Caco-2 (cell line): ENCODE results near the gene CRTC1. TPM values are rescaled to one million over a fixed set of nuclear protein-coding genes. Genes with fewer than 3 reads are reported as not detected.

Source experiments
- BruUV-seq: library from RNA; stranded (reverse); fragments of 400-500 nt; replicated peaks from 2 replicates; lab custom pipeline; 2021; lab: Mats Ljungman, UMichigan
- CTCF ChIA-PET: fragments of 300-600 bp; sonication (Branson Sonifier 250); formaldehyde crosslinking; loops from one replicate; lab custom pipeline; 2022; ENCODE audit warnings: antibody characterized with exemption; lab: Charles Lee
- POLR2A ChIA-PET: fragments of 300-600 bp; sonication (Branson Sonifier 250); formaldehyde crosslinking; loops from one replicate; lab custom pipeline; 2022; ENCODE audit warnings: antibody characterized with exemption; lab: Charles Lee
- DNase-seq, 2 experiments: peaks; one replicate each; pipeline versions ENCODE4 v3.0.0 to v3.0.0-alpha.2; 2020 to 2022
- H3K27me3 ChIP-seq: replicated peaks from 2 replicates; pipeline ENCODE4 v1.6.0; 2011; ENCODE audit warnings: low read length; ENCODE audit not compliant: control insufficient read depth, insufficient read depth
- H3K36me3 ChIP-seq: 2 replicates; pipeline ENCODE4 v1.5.1; 2011; ENCODE audit warnings: low read length; ENCODE audit not compliant: control insufficient read depth, insufficient read depth
- H3K4me1 ChIP-seq: fragments of 250-450 bp; sonication (Bioruptor Pico); 2 replicates; pipeline ENCODE4 v1.5.1; 2020; ENCODE audit warnings: mild to moderate bottlenecking
- H3K4me3 ChIP-seq: 2 replicates; pipeline ENCODE4 v1.5.1; 2011; ENCODE audit warnings: low read depth, mild to moderate bottlenecking, control low read depth, low read length
- H3K9me3 ChIP-seq: fragments of 250-450 bp; sonication (Bioruptor Pico); 2 replicates; pipeline ENCODE4 v1.5.1; 2020; ENCODE audit warnings: mild to moderate bottlenecking, moderate library complexity
- H3K27ac Mint-ChIP-seq: one replicate; pipeline ENCODE4 v1.8.0; 2022; ENCODE audit warnings: mixed read lengths; ENCODE audit not compliant: unreplicated experiment
- H3K27me3 Mint-ChIP-seq: one replicate; pipeline ENCODE4 v1.8.0; 2022; ENCODE audit warnings: mixed read lengths; ENCODE audit not compliant: insufficient read depth, unreplicated experiment
- H3K36me3 Mint-ChIP-seq: one replicate; pipeline ENCODE4 v1.8.0; 2022; ENCODE audit warnings: mild to moderate bottlenecking, mixed read lengths; ENCODE audit not compliant: insufficient read depth, unreplicated experiment
- H3K4me1 Mint-ChIP-seq: one replicate; pipeline ENCODE4 v1.8.0; 2022; ENCODE audit warnings: low read depth, mixed read lengths; ENCODE audit not compliant: unreplicated experiment
- H3K4me3 Mint-ChIP-seq: one replicate; pipeline ENCODE4 v1.8.0; 2022; ENCODE audit warnings: mild to moderate bottlenecking, moderate library complexity, mixed read lengths; ENCODE audit not compliant: unreplicated experiment
- H3K9me3 Mint-ChIP-seq: one replicate; pipeline ENCODE4 v1.8.0; 2022; ENCODE audit warnings: mixed read lengths; ENCODE audit not compliant: unreplicated experiment
- intact Hi-C: fragments of 100-400 bp; cut with micrococcal nuclease; formaldehyde crosslinking; loops from one replicate; pipeline ENCODE4 v1.10.0; 2022; ENCODE audit not compliant: unreplicated experiment
- total RNA-seq: library from RNA; stranded (reverse); gene quantifications from 2 replicates; pipeline ENCODE4 v1.2.3, GENCODE V29; 2022
- TF ChIP-seq, protein P1 (sequence below), 2 experiments: fragments of 200-600 bp in 1 of 2; IDR thresholded peaks; 1 replicate in 1 of 2; 2 replicates in 1 of 2; pipeline versions ENCODE4 v1.5.1 to v1.8.0; 2011 to 2022; ENCODE audit warnings: antibody characterized with exemption in 1 of 2, control low read depth in 1 of 2, inconsistent platforms in 1 of 2, low read depth in 1 of 2, low read length in 1 of 2, mild to moderate bottlenecking in 1 of 2, moderate library complexity in 1 of 2; ENCODE audit not compliant: insufficient read depth in 1 of 2, severe bottlenecking in 1 of 2, unreplicated experiment in 1 of 2

CRTC1 gene
- total RNA-seq, 1 experiment from 2014 or later = 13.8 TPM

DNA sequence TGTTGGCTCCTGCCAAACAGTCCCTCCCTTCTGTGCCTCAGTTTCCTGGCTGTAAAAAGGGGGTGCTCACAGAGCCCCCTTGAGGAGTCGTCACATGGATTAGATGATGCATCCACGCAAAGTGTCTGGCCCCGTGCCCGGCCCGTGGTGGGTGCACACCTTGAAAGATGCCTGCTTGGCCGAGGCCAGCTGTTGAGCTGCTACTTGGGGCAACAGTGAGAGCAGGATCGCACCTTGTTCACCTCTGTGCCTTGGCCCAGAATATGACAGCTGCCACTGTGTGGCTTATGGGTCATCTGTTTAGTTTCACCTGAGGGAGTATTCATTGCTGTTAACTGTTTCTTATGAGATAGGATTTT is 17.7 kb downstream of the CRTC1 start:
- BruUV-seq = no TSS peak
- H3K36me3 ChIP-seq = no peaks in the 10 kb centered on the region
- no peaks in the 10 kb centered on the region for H3K9me3 ChIP-seq
- no peaks in the 10 kb centered on the region for H3K4me1 Mint-ChIP-seq
- H3K27me3 ChIP-seq = no peaks in the 10 kb centered on the region
- peaks cover 5% of the 10 kb centered on the region for H3K36me3 Mint-ChIP-seq
- H3K9me3 Mint-ChIP-seq = no peaks in the 10 kb centered on the region
- POLR2A ChIA-PET = no interaction called here
- CTCF ChIA-PET = no interaction called here
- no peak overlapping the region for H3K4me3 ChIP-seq
- H3K27me3 Mint-ChIP-seq = no peaks in the 10 kb centered on the region
- intact Hi-C loops = no loop called here
- H3K4me3 Mint-ChIP-seq = no peak overlapping the region
- no peak for DNase-seq
- H3K27ac Mint-ChIP-seq = no peak overlapping the region
- TF ChIP-seq, protein P1, sequence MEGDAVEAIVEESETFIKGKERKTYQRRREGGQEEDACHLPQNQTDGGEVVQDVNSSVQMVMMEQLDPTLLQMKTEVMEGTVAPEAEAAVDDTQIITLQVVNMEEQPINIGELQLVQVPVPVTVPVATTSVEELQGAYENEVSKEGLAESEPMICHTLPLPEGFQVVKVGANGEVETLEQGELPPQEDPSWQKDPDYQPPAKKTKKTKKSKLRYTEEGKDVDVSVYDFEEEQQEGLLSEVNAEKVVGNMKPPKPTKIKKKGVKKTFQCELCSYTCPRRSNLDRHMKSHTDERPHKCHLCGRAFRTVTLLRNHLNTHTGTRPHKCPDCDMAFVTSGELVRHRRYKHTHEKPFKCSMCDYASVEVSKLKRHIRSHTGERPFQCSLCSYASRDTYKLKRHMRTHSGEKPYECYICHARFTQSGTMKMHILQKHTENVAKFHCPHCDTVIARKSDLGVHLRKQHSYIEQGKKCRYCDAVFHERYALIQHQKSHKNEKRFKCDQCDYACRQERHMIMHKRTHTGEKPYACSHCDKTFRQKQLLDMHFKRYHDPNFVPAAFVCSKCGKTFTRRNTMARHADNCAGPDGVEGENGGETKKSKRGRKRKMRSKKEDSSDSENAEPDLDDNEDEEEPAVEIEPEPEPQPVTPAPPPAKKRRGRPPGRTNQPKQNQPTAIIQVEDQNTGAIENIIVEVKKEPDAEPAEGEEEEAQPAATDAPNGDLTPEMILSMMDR (IDR thresholded peaks at IDR 0.05; ENCODE audit: insufficient read depth in 1 of 2, low read depth in 1 of 2, low read length in 1 of 2, severe bottlenecking in 1 of 2, unreplicated experiment in 1 of 2) = no peak
- H3K4me1 ChIP-seq = no peaks in the 10 kb centered on the region

DNA sequence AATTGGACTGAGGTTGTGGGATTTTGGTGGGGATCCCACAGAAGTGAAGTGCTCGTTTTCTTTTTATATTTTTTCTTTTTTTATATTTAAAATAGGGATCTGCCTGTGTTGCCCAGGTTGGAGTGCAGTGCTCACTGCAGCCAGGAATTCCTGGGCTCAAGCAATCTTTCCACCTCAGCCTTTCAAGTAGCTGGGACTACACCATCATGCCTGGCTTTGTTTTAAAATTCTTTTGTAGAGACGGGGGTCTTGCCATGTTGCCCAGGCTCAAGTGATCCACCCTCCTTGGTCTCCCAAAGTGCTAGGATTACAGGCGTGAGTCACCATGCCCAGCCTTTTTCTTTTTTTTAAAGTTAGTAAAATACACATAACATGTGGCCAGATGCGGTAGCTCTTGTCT is 20.6 kb downstream of the CRTC1 start:
- Histone ChIP-seq H3K9me3 (no peaks in the 10 kb centered on the region), H3K27me3 (no peaks in the 10 kb centered on the region), H3K36me3 (no peaks in the 10 kb centered on the region), H3K4me3 (no peak overlapping the region), H3K4me1 (no peaks in the 10 kb centered on the region)
- H3K9me3 Mint-ChIP-seq = no peaks in the 10 kb centered on the region
- BruUV-seq = no TSS peak
- H3K4me3 Mint-ChIP-seq = no peak overlapping the region
- H3K27me3 Mint-ChIP-seq = no peaks in the 10 kb centered on the region
- H3K4me1 Mint-ChIP-seq = no peaks in the 10 kb centered on the region
- TF ChIP-seq, protein P1 (IDR thresholded peaks at IDR 0.05; ENCODE audit: insufficient read depth in 1 of 2, low read depth in 1 of 2, low read length in 1 of 2, severe bottlenecking in 1 of 2, unreplicated experiment in 1 of 2) = no peak
- H3K36me3 Mint-ChIP-seq = peaks cover 5% of the 10 kb centered on the region
- no peak for DNase-seq
- ChIA-PET CTCF (no interaction called here), POLR2A (no interaction called here)
- intact Hi-C loops = no loop called here
- no peak overlapping the region for H3K27ac Mint-ChIP-seq

DNA sequence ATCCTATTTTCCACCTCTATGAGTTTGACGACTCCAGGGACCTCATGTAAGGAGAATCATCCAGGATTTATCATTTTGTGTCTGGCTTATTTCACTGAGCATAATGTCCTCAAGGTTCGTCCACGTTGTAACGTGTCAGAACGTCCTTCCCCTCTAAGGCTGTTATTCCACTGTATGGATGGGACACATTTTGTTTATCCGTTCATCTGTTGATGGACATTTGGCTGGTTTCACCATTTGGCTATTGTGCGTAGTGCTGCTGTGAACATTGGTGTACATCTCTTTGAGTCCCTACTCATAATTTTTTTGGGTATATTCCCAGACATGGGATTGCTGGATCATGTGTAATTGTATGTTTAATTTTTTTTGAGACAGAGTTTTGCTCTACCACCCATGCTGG is 21.5 kb downstream of the CRTC1 start:
- POLR2A ChIA-PET = no interaction called here
- Mint-ChIP-seq H3K4me1 (no peaks in the 10 kb centered on the region), H3K36me3 (peaks cover 5% of the 10 kb centered on the region), H3K9me3 (no peaks in the 10 kb centered on the region), H3K27me3 (no peaks in the 10 kb centered on the region), H3K4me3 (no peak overlapping the region), H3K27ac (no peak overlapping the region)
- BruUV-seq = no TSS peak
- intact Hi-C loops = no loop called here
- no peak for DNase-seq
- Histone ChIP-seq H3K27me3 (no peaks in the 10 kb centered on the region), H3K4me1 (no peaks in the 10 kb centered on the region), H3K9me3 (no peaks in the 10 kb centered on the region), H3K4me3 (no peak overlapping the region), H3K36me3 (no peaks in the 10 kb centered on the region)
- CTCF ChIA-PET = no interaction called here
- TF ChIP-seq, protein P1 (IDR thresholded peaks at IDR 0.05; ENCODE audit: insufficient read depth in 1 of 2, low read depth in 1 of 2, low read length in 1 of 2, severe bottlenecking in 1 of 2, unreplicated experiment in 1 of 2) = no peak
